HFFc6 (cell line): ENCODE data around the gene IGF2BP3. TPM values are rescaled to one million over a fixed set of nuclear protein-coding genes. Genes with fewer than 3 reads are reported as not detected.
"Not testable (repeated sequence)": the region's sequence is repeated elsewhere in the genome, so short reads cannot be mapped to it uniquely, and the experiment has no call there.

Experiments
- DNase-seq: peaks from one replicate; pipeline ENCODE4 v3.0.0-alpha.2; 2018
- H3K27ac Mint-ChIP-seq: 2 replicates; pipeline ENCODE4 v1.8.0; 2020; ENCODE audit warnings: mild to moderate bottlenecking, mixed read lengths
- H3K27me3 Mint-ChIP-seq: 2 replicates; pipeline ENCODE4 v1.8.0; 2021; ENCODE audit warnings: mild to moderate bottlenecking, moderate library complexity, mixed read lengths; ENCODE audit not compliant: insufficient read depth
- H3K36me3 Mint-ChIP-seq: 2 replicates; pipeline ENCODE4 v1.8.0; 2021; ENCODE audit warnings: low read depth, mixed read lengths
- H3K4me1 Mint-ChIP-seq: 2 replicates; pipeline ENCODE4 v1.8.0; 2020; ENCODE audit warnings: low read depth, mixed read lengths
- H3K4me3 Mint-ChIP-seq: 2 replicates; pipeline ENCODE4 v1.8.0; 2020; ENCODE audit warnings: mild to moderate bottlenecking, moderate library complexity, mixed read lengths
- H3K9me3 Mint-ChIP-seq: 2 replicates; pipeline ENCODE4 v1.8.0; 2020; ENCODE audit warnings: mild to moderate bottlenecking, mixed read lengths
- total RNA-seq, 6 experiments: library from RNA; stranded (reverse); fragmentation: NEBNext Ultra II Directional; extraction: Animal tissue kit (Norgen Biotek cat#: 25700); gene quantifications; 2 replicates in 1 of 6; 3 replicates in 5 of 6; pipeline ENCODE4 v1.2.3, GENCODE V29; 2021
- TF ChIP-seq, protein P1 (sequence below): fragments of 200-600 bp; sonication (generic); IDR thresholded peaks from 2 replicates; pipeline ENCODE4 v1.5.0; 2021; ENCODE audit warnings: antibody characterized with exemption, mild to moderate bottlenecking

Gene IGF2BP3
- total RNA-seq, 6 experiments from 2014 or later = 23.8 to 33.1 (median 31.0) TPM

- Mint-ChIP-seq H3K27ac (no peak overlapping the region; the same call in 1 of the 2 replicates), H3K4me1 (peaks cover 45% of the 10 kb centered on the region), H3K27me3 (no peaks in the 10 kb centered on the region; the same call in 1 of the 2 replicates)
Observed at GRCh38 chr7:23332193-23332592, 138.1 kb downstream of the IGF2BP3 start.

DNA sequence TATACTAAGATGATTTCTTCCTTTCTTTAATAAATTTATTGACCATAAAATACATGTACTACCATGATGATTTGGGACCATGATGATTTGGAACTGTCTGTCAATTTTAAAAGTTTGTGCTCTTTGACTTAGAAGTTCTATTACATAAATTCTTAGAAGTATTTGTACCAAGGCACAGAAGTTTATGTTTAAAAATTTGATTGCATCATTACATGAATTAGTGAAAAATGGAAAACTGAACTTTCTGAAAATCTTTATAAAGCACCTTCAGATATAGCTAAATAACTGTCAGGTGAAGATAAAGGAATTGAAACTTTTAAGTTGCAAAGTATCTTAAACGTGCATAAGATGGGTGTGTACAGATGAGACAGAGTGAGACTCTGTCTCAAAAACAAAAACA lies 139.2 kb downstream of the IGF2BP3 start:
- H3K27me3 Mint-ChIP-seq = no peaks in the 10 kb centered on the region; the same call in 1 of the 2 replicates
- peaks cover 45% of the 10 kb centered on the region for H3K4me1 Mint-ChIP-seq
- H3K9me3 Mint-ChIP-seq = no peaks in the 10 kb centered on the region
- H3K4me3 Mint-ChIP-seq = no peak overlapping the region
- no peak for DNase-seq
- TF ChIP-seq, protein P1, sequence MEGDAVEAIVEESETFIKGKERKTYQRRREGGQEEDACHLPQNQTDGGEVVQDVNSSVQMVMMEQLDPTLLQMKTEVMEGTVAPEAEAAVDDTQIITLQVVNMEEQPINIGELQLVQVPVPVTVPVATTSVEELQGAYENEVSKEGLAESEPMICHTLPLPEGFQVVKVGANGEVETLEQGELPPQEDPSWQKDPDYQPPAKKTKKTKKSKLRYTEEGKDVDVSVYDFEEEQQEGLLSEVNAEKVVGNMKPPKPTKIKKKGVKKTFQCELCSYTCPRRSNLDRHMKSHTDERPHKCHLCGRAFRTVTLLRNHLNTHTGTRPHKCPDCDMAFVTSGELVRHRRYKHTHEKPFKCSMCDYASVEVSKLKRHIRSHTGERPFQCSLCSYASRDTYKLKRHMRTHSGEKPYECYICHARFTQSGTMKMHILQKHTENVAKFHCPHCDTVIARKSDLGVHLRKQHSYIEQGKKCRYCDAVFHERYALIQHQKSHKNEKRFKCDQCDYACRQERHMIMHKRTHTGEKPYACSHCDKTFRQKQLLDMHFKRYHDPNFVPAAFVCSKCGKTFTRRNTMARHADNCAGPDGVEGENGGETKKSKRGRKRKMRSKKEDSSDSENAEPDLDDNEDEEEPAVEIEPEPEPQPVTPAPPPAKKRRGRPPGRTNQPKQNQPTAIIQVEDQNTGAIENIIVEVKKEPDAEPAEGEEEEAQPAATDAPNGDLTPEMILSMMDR = no peak
- H3K36me3 Mint-ChIP-seq = peaks cover 44% of the 10 kb centered on the region
- H3K27ac Mint-ChIP-seq = no peak overlapping the region

More at GRCh38 chr7:23332193-23332592, 138.1 kb downstream of the IGF2BP3 start:
- Mint-ChIP-seq H3K36me3 (peaks cover 45% of the 10 kb centered on the region), H3K4me3 (no peak overlapping the region), H3K9me3 (no peaks in the 10 kb centered on the region; the same call in 1 of the 2 replicates)
- DNase-seq = no peak
- TF ChIP-seq, protein P1 = no peak

GRCh38 chr7:23315366-23315765 lies 154.9 kb downstream of the IGF2BP3 start:
- H3K9me3 Mint-ChIP-seq = no peaks in the 10 kb centered on the region
- no peaks in the 10 kb centered on the region for H3K4me1 Mint-ChIP-seq
- H3K27ac Mint-ChIP-seq = no peak overlapping the region
- DNase-seq = no peak
- H3K27me3 Mint-ChIP-seq = no peaks in the 10 kb centered on the region
- TF ChIP-seq, protein P1 = no peak
- H3K36me3 Mint-ChIP-seq = peaks cover 44% of the 10 kb centered on the region
- H3K4me3 Mint-ChIP-seq = no peak overlapping the region

DNA sequence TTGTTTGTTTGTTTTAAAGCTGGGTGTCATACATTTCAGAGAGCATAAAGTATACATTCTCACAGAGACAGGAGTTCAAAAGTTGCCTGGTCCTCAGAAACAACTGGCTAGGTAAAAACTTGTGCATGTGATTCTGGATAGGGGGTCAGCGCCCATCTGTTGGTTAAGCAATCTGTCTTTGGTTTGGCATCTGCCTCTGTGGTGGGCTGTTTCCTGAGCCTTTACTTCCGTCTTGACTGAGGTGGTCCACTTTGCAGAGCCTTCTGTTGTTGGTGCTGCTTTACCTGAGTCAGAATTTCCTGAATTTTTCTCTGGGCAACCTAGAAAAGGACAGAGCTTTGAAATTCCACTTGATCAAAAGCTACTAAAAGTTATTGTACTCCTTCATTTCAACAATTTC lies 158.2 kb downstream of the IGF2BP3 start:
- H3K9me3 Mint-ChIP-seq, DNase-seq, H3K27me3 Mint-ChIP-seq, H3K4me1 Mint-ChIP-seq, H3K4me3 Mint-ChIP-seq, H3K27ac Mint-ChIP-seq: not testable (repeated sequence)
- peaks cover 39% of the 10 kb centered on the region for H3K36me3 Mint-ChIP-seq

DNA sequence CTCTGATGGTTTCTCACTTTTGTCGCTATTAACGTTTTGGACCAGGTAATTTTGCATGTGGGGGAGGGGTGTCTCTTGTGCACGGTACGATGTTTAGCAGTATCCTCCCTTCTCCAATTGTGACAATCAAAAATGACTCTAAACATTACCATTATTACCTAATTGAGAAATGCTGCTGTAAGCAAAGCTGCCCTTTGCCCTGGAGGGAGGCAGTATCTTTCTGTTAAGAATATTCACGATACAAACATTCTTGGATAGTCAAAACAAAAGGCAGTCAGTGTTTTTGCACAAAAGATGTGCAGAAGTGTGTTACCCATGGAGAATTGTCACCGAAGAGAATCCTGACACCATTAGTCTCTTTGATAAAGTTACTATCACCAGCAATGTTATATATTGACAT lies 161.5 kb downstream of the IGF2BP3 start:
- peaks cover 30% of the 10 kb centered on the region for H3K4me1 Mint-ChIP-seq
- peaks cover 62% of the 10 kb centered on the region for H3K36me3 Mint-ChIP-seq
- no peak overlapping the region for H3K27ac Mint-ChIP-seq
- H3K9me3 Mint-ChIP-seq = no peaks in the 10 kb centered on the region
- DNase-seq = no peak
- H3K27me3 Mint-ChIP-seq = no peaks in the 10 kb centered on the region
- TF ChIP-seq, protein P1 = no peak
- no peak overlapping the region for H3K4me3 Mint-ChIP-seq

DNA sequence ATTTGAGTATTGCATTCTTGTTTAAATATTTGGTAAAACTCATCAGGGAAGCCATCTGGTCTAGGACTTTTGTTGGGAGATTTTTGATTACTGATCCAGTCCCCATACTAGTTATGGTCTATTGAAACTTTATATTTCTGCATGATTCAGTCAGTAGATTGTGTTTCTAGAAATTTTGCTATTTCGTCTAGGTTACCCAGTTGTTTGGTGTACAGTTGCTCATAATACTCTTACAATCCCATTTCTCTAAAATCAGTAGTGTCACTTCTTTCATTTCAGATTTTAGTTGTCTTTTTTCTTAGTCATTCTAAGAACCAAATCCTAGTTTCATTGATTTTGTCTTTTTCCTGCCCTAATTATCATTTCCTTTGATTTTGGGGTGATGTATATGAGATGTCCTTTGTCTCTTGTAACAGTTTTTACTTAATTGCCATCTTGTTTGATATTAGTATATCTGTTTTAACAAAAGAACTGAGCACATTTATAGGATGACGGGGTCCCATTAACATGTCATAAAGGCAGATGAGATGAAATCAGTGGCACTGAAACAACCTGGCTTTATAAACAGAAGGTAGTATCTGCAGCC lies 163.3 kb downstream of the IGF2BP3 start:
- TF ChIP-seq, protein P1 = no peak
- no peaks in the 10 kb centered on the region for H3K9me3 Mint-ChIP-seq
- H3K36me3 Mint-ChIP-seq = peaks cover 69% of the 10 kb centered on the region

More for the DNA sequence above, 163.3 kb downstream of the IGF2BP3 start:
- Mint-ChIP-seq H3K4me1 (peaks cover 42% of the 10 kb centered on the region), H3K27me3 (no peaks in the 10 kb centered on the region), H3K27ac (peak overlapping the region; percentile 2; the same call in 1 of the 2 replicates), H3K4me3 (no peak overlapping the region)
- no peak for DNase-seq
